Endothelial cell (in vitro differentiated cells): Measurements from ENCODE around the gene CC2D2B. TPM values are rescaled to one million over a fixed set of nuclear protein-coding genes. Genes with fewer than 3 reads are reported as not detected.
"Not testable (repeated sequence)": the region's sequence is repeated elsewhere in the genome, so short reads cannot be mapped to it uniquely, and the experiment has no call there.

Experiments
- DNase-seq: peaks from one replicate; pipeline ENCODE4 v3.0.0; 2021; ENCODE audit warnings: low spot score
- H3K27ac Mint-ChIP-seq: one replicate; pipeline ENCODE4 v1.8.0; 2021; ENCODE audit warnings: mixed read lengths, inconsistent platforms; ENCODE audit not compliant: unreplicated experiment
- H3K27me3 Mint-ChIP-seq: one replicate; pipeline ENCODE4 v1.8.0; 2021; ENCODE audit warnings: mild to moderate bottlenecking, moderate library complexity, mixed read lengths, inconsistent platforms; ENCODE audit not compliant: unreplicated experiment
- H3K36me3 Mint-ChIP-seq: one replicate; pipeline ENCODE4 v1.8.0; 2021; ENCODE audit warnings: mild to moderate bottlenecking, low read depth, mixed read lengths, inconsistent platforms; ENCODE audit not compliant: unreplicated experiment
- H3K4me1 Mint-ChIP-seq: one replicate; pipeline ENCODE4 v1.8.0; 2021; ENCODE audit warnings: mild to moderate bottlenecking, mixed read lengths, inconsistent platforms; ENCODE audit not compliant: unreplicated experiment
- H3K4me3 Mint-ChIP-seq: one replicate; pipeline ENCODE4 v1.8.0; 2021; ENCODE audit warnings: mild to moderate bottlenecking, mixed read lengths, inconsistent platforms; ENCODE audit not compliant: unreplicated experiment
- H3K9me3 Mint-ChIP-seq: one replicate; pipeline ENCODE4 v1.8.0; 2021; ENCODE audit warnings: mixed read lengths, inconsistent platforms; ENCODE audit not compliant: unreplicated experiment
- total RNA-seq: library from RNA; stranded (reverse); fragmentation: NEBNext Ultra II Directional; extraction: Animal tissue kit (Norgen Biotek cat#: 25700); gene quantifications from one replicate; pipeline ENCODE4 v1.2.1, GENCODE V29; 2021; ENCODE audit not compliant: unreplicated experiment
- TF ChIP-seq, protein P1 (sequence below): fragments of 200-600 bp; sonication (generic); IDR thresholded peaks from one replicate; pipeline ENCODE4 v1.5.0; 2021; ENCODE audit warnings: antibody characterized with exemption; ENCODE audit not compliant: unreplicated experiment

CC2D2B gene
- total RNA-seq, 1 donor from 2014 or later: 2.1 TPM

DNA sequence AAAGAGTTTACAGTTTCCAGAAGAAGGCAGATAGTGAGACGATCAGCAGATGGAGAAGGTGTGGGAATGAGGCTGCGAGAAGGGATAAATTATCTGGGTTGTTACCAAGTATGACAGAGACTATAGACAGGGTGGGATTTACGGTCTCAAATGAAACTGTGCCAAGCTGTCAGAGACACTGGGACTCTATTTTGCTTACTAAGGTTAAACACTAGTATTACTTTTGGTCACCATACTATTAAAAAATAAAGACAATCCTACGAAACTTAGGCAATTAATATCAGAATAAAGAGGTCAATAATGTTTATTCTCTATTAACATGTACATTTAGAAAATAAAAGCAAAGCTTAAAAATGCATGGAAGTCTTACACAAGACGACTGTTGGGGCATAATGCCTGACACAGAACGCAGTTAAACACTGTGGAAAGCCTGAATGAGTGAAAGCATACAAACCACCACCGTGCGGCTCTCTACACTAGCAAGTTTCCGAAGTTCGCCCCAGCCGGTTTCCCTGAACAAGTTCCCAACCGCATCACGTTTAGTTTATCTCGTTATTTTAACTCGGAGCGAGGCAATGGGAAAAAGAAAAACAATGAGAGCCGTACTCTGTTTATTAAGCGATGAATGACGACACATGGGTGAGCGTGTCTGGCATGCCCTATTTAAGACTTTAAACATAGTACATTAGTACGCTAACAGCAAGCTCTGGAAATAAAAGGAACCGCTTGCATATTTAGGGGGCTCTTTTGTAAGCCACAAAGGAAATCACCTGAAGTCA is 909 bp upstream of the CC2D2B start:
- Mint-ChIP-seq H3K4me1 (peaks cover 12% of the 10 kb centered on the region), H3K36me3 (peaks cover 6% of the 10 kb centered on the region), H3K27me3 (no peaks in the 10 kb centered on the region), H3K9me3 (no peaks in the 10 kb centered on the region), H3K4me3 (peak overlapping the region; percentile 89), H3K27ac (no peak overlapping the region)
- peak; percentile 36 for DNase-seq
- TF ChIP-seq, protein P1, sequence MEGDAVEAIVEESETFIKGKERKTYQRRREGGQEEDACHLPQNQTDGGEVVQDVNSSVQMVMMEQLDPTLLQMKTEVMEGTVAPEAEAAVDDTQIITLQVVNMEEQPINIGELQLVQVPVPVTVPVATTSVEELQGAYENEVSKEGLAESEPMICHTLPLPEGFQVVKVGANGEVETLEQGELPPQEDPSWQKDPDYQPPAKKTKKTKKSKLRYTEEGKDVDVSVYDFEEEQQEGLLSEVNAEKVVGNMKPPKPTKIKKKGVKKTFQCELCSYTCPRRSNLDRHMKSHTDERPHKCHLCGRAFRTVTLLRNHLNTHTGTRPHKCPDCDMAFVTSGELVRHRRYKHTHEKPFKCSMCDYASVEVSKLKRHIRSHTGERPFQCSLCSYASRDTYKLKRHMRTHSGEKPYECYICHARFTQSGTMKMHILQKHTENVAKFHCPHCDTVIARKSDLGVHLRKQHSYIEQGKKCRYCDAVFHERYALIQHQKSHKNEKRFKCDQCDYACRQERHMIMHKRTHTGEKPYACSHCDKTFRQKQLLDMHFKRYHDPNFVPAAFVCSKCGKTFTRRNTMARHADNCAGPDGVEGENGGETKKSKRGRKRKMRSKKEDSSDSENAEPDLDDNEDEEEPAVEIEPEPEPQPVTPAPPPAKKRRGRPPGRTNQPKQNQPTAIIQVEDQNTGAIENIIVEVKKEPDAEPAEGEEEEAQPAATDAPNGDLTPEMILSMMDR: no peak

DNA sequence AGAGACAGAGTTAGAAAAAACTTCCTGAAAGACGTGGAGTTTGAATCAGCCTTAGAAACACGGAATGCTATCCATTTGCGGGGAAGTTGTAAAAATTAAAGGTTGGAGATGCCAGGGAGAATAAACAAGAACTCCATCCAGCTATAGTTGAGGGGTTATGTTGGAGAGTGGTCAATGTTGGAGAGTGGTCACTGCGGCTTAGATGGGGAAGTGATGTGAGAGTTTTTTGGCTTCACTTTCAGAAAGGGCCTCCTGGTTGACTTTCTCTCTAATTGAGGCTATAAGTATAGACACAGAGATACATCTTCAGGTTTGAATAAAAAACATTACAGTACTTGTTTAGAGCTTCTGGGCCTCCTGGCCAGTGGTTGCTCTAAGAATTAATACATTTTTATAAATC is 675 bp downstream of the CC2D2B start:
- H3K27me3 Mint-ChIP-seq: no peaks in the 10 kb centered on the region
- H3K4me1 Mint-ChIP-seq: peaks cover 12% of the 10 kb centered on the region
- peaks cover 6% of the 10 kb centered on the region for H3K36me3 Mint-ChIP-seq
- H3K9me3 Mint-ChIP-seq: no peaks in the 10 kb centered on the region
- TF ChIP-seq, protein P1: no peak
- DNase-seq: no peak
- peak overlapping the region; percentile 94 for H3K4me3 Mint-ChIP-seq
- H3K27ac Mint-ChIP-seq: no peak overlapping the region

DNA sequence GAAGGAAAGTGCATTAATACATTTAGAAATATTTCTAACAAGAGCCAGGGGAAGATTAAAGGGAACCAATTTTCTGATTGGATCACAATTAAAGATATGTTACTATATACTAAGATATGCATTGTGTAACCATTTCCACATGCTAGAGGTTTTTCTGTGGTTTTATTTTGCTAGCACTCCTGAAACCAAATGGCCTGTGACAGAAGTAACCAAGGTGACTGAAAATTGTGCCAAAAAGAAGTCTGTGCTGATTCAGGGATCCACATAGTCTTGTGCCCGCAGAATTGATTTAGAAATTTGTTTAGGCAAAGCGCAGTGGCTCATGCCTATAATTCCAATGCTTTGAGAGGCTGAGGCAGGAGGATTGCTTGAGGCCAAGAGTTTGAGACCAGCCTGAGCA is 1.8 kb downstream of the CC2D2B start:
- H3K4me1 Mint-ChIP-seq: peaks cover 12% of the 10 kb centered on the region

DNA sequence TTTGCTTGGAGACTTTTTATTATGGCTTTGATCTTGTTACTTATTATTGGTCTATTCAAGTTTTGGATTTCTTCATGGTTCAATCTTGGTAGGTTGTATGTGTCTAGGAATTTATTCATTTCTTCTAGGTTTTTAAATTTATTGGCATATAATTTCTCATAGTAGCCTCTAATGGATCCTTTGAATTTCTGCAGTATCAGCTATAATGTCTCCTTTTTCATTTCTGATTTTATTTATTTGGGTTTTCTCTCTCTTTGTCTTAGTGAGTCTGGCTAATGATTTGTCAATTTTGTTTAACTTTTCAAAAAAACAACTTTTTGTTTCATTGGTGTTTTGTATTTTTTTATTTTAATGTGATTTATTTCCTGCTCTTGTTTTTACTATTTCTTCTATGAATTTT is 8.3 kb downstream of the CC2D2B start:
- not testable (repeated sequence) for DNase-seq, H3K9me3 Mint-ChIP-seq, H3K4me1 Mint-ChIP-seq, H3K27ac Mint-ChIP-seq, H3K36me3 Mint-ChIP-seq, H3K4me3 Mint-ChIP-seq, H3K27me3 Mint-ChIP-seq

More for the DNA sequence above, 1.8 kb downstream of the CC2D2B start:
- no peaks in the 10 kb centered on the region for H3K27me3 Mint-ChIP-seq
- no peaks in the 10 kb centered on the region for H3K9me3 Mint-ChIP-seq
- no peak overlapping the region for H3K27ac Mint-ChIP-seq
- no peak for DNase-seq
- H3K4me3 Mint-ChIP-seq: no peak overlapping the region
- TF ChIP-seq, protein P1: no peak
- peaks cover 6% of the 10 kb centered on the region for H3K36me3 Mint-ChIP-seq

DNA sequence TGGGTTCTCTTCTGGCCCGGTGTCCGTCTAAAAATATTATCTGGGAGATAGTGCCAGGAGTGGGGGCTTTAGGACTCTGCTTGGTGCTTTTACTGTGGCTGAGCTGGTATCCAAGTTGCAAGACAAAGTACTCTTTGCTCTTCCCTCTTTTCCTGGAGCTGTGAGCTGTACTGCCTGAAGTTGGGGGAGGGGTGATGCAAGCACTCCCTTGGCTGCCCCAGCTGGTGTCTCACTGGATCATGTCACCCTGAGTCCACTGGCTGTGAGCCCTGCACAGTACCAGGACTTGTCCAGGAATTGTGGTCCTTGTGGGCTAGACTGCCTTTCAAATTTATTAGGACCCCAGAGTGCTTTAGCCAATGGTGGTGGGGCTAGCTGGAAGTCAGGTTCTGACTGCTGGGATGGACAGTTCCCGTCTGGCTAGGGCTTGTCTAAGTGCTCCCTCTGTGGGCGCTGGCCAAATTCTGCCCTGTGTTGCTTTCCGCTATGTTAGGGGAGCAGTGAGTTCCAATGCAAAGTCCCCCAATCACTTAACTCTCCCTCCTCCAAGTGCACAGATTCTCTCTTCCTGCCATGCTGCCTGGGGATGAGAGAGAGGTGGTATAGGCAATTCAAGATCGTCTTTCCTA is 13.1 kb downstream of the CC2D2B start:
- Mint-ChIP-seq H3K27me3 (no peaks in the 10 kb centered on the region), H3K4me3 (no peak overlapping the region), H3K4me1 (peaks cover 10% of the 10 kb centered on the region), H3K27ac (no peak overlapping the region), H3K9me3 (no peaks in the 10 kb centered on the region), H3K36me3 (no peaks in the 10 kb centered on the region)
- TF ChIP-seq, protein P1: no peak
- no peak for DNase-seq
